ENCODE results near the gene TYW5.

The TYW5 gene

GRCh38 chr2:199955339-199956061 lies at the start of gene TYW5, which contains the start of gene MAIP1:
TYW5 (minus strand) TSS chr2:199955491; CDS start chr2:199955470, 21 bp downstream.
MAIP1 (plus strand) TSS chr2:199955582; CDS start chr2:199955799, 217 bp downstream.
- DNase-seq (ENCODE audit: low spot score): peak; percentile 91

GRCh38 chr2:200003444-200003843 lies 48.2 kb upstream of the TYW5 start:
- DNase-seq (ENCODE audit: low spot score): no peak

GRCh38 chr2:200000444-200001163 lies 45.3 kb upstream of the TYW5 start:
- DNase-seq (ENCODE audit: low spot score): no peak

- DNase-seq (ENCODE audit: low spot score): no peak
Measured at GRCh38 chr2:199999166-199999565, 43.9 kb upstream of the TYW5 start.

GRCh38 chr2:199997296-199997695 lies 42.0 kb upstream of the TYW5 start:
- no peak for DNase-seq (ENCODE audit: low spot score)

- DNase-seq (ENCODE audit: low spot score): no peak
Measured at GRCh38 chr2:199994896-199995295, 39.6 kb upstream of the TYW5 start.

- no peak for DNase-seq (ENCODE audit: low spot score)
Measured at GRCh38 chr2:199994371-199994770, 39.1 kb upstream of the TYW5 start.

- no peak for DNase-seq (ENCODE audit: low spot score)
Measured at GRCh38 chr2:199992296-199992695, 37.0 kb upstream of the TYW5 start.

GRCh38 chr2:199991691-199992090 lies 36.4 kb upstream of the TYW5 start:
- DNase-seq (ENCODE audit: low spot score): no peak

- DNase-seq (ENCODE audit: low spot score): no peak
Measured at GRCh38 chr2:199989822-199990221, 34.5 kb upstream of the TYW5 start.

GRCh38 chr2:199988151-199988550 lies 32.9 kb upstream of the TYW5 start:
- no peak for DNase-seq (ENCODE audit: low spot score)

- DNase-seq (ENCODE audit: low spot score): no peak
Measured at GRCh38 chr2:199987586-199987985, 32.3 kb upstream of the TYW5 start.

- DNase-seq (ENCODE audit: low spot score): peak; percentile 48
Measured at GRCh38 chr2:199985625-199986207, 30.4 kb upstream of the TYW5 start.

GRCh38 chr2:199984755-199985154 lies 29.5 kb upstream of the TYW5 start:
- no peak for DNase-seq (ENCODE audit: low spot score)

GRCh38 chr2:199984159-199984558 lies 28.9 kb upstream of the TYW5 start:
- DNase-seq (ENCODE audit: low spot score): no peak

- DNase-seq (ENCODE audit: low spot score): no peak
Measured at GRCh38 chr2:199983534-199983933, 28.2 kb upstream of the TYW5 start.

- DNase-seq (ENCODE audit: low spot score): no peak
Measured at GRCh38 chr2:199982126-199982843, 27.0 kb upstream of the TYW5 start.

- peak; percentile 61 for DNase-seq (ENCODE audit: low spot score)
Measured at GRCh38 chr2:199979832-199980628, 24.7 kb upstream of the TYW5 start.

- no peak for DNase-seq (ENCODE audit: low spot score)
Measured at GRCh38 chr2:199979398-199979797, 24.1 kb upstream of the TYW5 start.

- peak; percentile 27 for DNase-seq (ENCODE audit: low spot score)
Measured at GRCh38 chr2:199977984-199978415, 22.7 kb upstream of the TYW5 start.

GRCh38 chr2:199975273-199975895 lies 20.1 kb upstream of the TYW5 start:
- no peak for DNase-seq (ENCODE audit: low spot score)
